NCI-H2171 treated with DMSO at 0.1 percent for 48 hours (cell line): ENCODE measurements around the gene OR6S1.
"Not testable (repeated sequence)": the region's sequence is repeated elsewhere in the genome, so short reads cannot be mapped to it uniquely, and the experiment has no call there.

ENCODE experiments used
- DNase-seq: peaks from one replicate; lab custom pipeline; 2025; lab: John Stamatoyannopoulos, UW

The OR6S1 gene

GRCh38 chr14:20631880-20632389 is 9.6 kb downstream of the OR6S1 start:
- DNase-seq = no peak

- peak; percentile 77 for DNase-seq
These were observed 10.2 kb downstream of the OR6S1 start for GRCh38 chr14:20631023-20631879.

GRCh38 chr14:20630340-20631022 is 11.0 kb downstream of the OR6S1 start:
- DNase-seq = no peak

GRCh38 chr14:20628063-20628854 is 13.2 kb downstream of the OR6S1 start:
- no peak for DNase-seq

GRCh38 chr14:20627346-20628027 is 14.0 kb downstream of the OR6S1 start:
- DNase-seq = no peak

GRCh38 chr14:20626274-20626673 is 15.2 kb downstream of the OR6S1 start:
- no peak for DNase-seq

- DNase-seq = no peak
These were observed 16.9 kb downstream of the OR6S1 start for GRCh38 chr14:20624495-20625070.

- DNase-seq = no peak
These were observed 17.7 kb downstream of the OR6S1 start for GRCh38 chr14:20623798-20624197.

GRCh38 chr14:20622816-20623291 is 18.6 kb downstream of the OR6S1 start:
- no peak for DNase-seq

- DNase-seq = no peak
These were observed 20.6 kb downstream of the OR6S1 start for GRCh38 chr14:20620798-20621478.

GRCh38 chr14:20619688-20620087 is 21.8 kb downstream of the OR6S1 start:
- DNase-seq = not testable (repeated sequence)

- DNase-seq = no peak
These were observed 23.2 kb downstream of the OR6S1 start for GRCh38 chr14:20618271-20618749.

GRCh38 chr14:20617138-20618003 is 24.1 kb downstream of the OR6S1 start:
- DNase-seq = no peak

- no peak for DNase-seq
These were observed 25.5 kb downstream of the OR6S1 start for GRCh38 chr14:20615996-20616395.

GRCh38 chr14:20614038-20614840 is 27.3 kb downstream of the OR6S1 start:
- DNase-seq = no peak

- DNase-seq = peak; percentile 100
These were observed 28.1 kb downstream of the OR6S1 start for GRCh38 chr14:20613094-20614037.

GRCh38 chr14:20612403-20612802 is 29.1 kb downstream of the OR6S1 start:
- DNase-seq = no peak
